Ovary (tissue), 3 donors: Measurements from ENCODE around the gene RHBDL1.

Experiments
- POLR2A ChIP-seq: fragments of 450-650 bp; IDR thresholded peaks from one replicate; pipeline ENCODE4 v1.6.1; 2017; ENCODE audit warnings: antibody characterized with exemption, mild to moderate bottlenecking, moderate library complexity
- TF ChIP-seq, protein P1 (sequence below), 3 donors: fragments of 450-650 bp in 2 of 3; fragments of 200-600 bp in 1 of 3; IDR thresholded peaks; one replicate each; pipeline versions ENCODE4 v1.5.1 to v1.8.0; 2016 to 2022; ENCODE audit warnings: antibody characterized with exemption in 3 of 3, mild to moderate bottlenecking in 1 of 3
- donor health status: DM: no; HTN: no; CAD: no.

DNA sequence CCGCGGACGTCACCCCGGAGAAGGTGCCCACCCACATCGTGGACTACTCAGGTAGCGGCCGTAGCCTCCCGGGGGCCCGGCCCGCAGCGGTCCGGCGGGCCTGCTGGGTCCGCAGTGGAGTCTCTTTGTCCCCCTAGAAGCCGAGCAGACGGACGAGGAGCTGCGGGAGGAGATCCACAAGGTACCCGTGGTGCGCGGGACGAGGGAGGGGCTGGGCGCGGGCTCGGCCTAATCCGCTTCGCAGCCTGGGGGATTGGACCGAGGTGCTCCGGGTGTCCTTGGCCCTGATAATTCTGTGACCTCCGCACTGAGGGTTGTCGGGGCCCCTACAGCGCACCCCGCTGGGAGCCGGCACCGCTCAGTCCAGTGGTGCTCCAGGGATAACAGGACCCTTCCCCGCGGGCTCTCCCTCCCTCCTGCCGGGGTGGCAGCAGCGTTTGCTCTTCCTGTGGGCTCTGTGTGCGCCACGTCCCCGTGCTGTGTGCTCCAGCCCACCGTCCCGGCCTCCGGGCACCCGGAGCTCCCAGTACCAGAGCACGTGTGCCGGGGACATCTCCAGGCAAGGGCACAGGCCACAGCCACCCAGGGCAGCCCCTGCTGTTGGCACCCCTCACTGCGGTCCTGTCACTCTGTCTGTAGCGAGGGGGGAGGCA lies 6.8 kb upstream of the RHBDL1 start:
- TF ChIP-seq, protein P1, sequence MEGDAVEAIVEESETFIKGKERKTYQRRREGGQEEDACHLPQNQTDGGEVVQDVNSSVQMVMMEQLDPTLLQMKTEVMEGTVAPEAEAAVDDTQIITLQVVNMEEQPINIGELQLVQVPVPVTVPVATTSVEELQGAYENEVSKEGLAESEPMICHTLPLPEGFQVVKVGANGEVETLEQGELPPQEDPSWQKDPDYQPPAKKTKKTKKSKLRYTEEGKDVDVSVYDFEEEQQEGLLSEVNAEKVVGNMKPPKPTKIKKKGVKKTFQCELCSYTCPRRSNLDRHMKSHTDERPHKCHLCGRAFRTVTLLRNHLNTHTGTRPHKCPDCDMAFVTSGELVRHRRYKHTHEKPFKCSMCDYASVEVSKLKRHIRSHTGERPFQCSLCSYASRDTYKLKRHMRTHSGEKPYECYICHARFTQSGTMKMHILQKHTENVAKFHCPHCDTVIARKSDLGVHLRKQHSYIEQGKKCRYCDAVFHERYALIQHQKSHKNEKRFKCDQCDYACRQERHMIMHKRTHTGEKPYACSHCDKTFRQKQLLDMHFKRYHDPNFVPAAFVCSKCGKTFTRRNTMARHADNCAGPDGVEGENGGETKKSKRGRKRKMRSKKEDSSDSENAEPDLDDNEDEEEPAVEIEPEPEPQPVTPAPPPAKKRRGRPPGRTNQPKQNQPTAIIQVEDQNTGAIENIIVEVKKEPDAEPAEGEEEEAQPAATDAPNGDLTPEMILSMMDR (IDR thresholded peaks at IDR 0.05) = no peak
- no peak for TF ChIP-seq POLR2A
